DMS114 treated with DMSO at 0.1 percent for 48 hours (cell line): Measurements from ENCODE around the gene ACAA1.

ENCODE experiments used
- DNase-seq: peaks from one replicate; lab custom pipeline; 2025; ENCODE audit not compliant: unreplicated experiment; lab: John Stamatoyannopoulos, UW

The ACAA1 gene

GRCh38 chr3:38154033-38154494, 17.1 kb upstream of the ACAA1 start:
- no peak for DNase-seq

- no peak for DNase-seq
Observed at GRCh38 chr3:38153221-38153620, 16.3 kb upstream of the ACAA1 start.

GRCh38 chr3:38152609-38153008, 15.7 kb upstream of the ACAA1 start:
- no peak for DNase-seq

- DNase-seq: no peak
Observed at GRCh38 chr3:38151667-38152265, 14.8 kb upstream of the ACAA1 start.

GRCh38 chr3:38150780-38151528, 14.0 kb upstream of the ACAA1 start:
- no peak for DNase-seq

- DNase-seq: no peak
Observed at GRCh38 chr3:38149708-38150107, 12.8 kb upstream of the ACAA1 start.

- DNase-seq: no peak
Observed at GRCh38 chr3:38148311-38148882, 11.5 kb upstream of the ACAA1 start.

GRCh38 chr3:38147421-38147820, 10.5 kb upstream of the ACAA1 start:
- DNase-seq: no peak

- no peak for DNase-seq
Observed at GRCh38 chr3:38146504-38146903, 9.6 kb upstream of the ACAA1 start.

GRCh38 chr3:38143511-38143910, 6.6 kb upstream of the ACAA1 start:
- DNase-seq: no peak

- DNase-seq: no peak
Observed at GRCh38 chr3:38142959-38143358, 6.0 kb upstream of the ACAA1 start.

- DNase-seq: no peak
Observed at GRCh38 chr3:38141952-38142273, 5.0 kb upstream of the ACAA1 start.

- DNase-seq: no peak
Observed at GRCh38 chr3:38141173-38141951, 4.4 kb upstream of the ACAA1 start.

- no peak for DNase-seq
Observed at GRCh38 chr3:38140326-38141172, 3.6 kb upstream of the ACAA1 start.

- no peak for DNase-seq
Observed at GRCh38 chr3:38139652-38140051, 2.7 kb upstream of the ACAA1 start.

GRCh38 chr3:38139191-38139590, 2.3 kb upstream of the ACAA1 start:
- no peak for DNase-seq

GRCh38 chr3:38138349-38139190, 1.6 kb upstream of the ACAA1 start, which contains the start of gene MYD88:
MYD88 (plus strand) TSS chr3:38138661; CDS start chr3:38138701, 40 bp downstream.
- no peak for DNase-seq

- DNase-seq: no peak
Observed at GRCh38 chr3:38137615-38138348, 855 bp upstream of the ACAA1 start.

- no peak for DNase-seq
Observed at GRCh38 chr3:38136393-38136776, 542 bp downstream of the ACAA1 start.
